GM18498 (cell line): ENCODE measurements around the gene MFSD1.

Experiments
- ATAC-seq: cut with Tn5 transposase; IDR thresholded peaks from one replicate; pipeline ENCODE4 v1.9.1; 2021; ENCODE audit warnings: mild to moderate bottlenecking, moderate library complexity; ENCODE audit not compliant: unreplicated experiment

Gene MFSD1

DNA sequence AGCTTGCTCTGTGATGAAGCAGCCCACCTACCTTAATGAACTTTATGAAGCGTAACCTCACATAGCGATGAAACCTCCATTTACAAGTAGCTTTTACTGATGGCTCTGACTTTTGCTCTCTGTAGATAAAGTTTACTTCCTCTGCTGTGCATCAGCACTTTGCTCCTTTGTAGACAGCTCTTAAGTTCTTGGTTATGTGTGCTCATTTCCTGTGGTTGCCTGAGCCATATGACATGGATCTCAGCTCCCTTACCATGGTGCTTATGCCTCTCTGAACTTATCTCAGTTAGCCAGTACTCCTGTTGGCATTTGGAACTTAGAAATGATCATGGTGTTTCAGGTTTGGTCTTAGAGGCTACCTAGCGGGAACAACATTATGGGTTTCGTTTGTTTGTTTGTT lies 7.8 kb downstream of the MFSD1 start:
- no peak for ATAC-seq

GRCh38 chr3:158810823-158811724 lies 9.2 kb downstream of the MFSD1 start:
- no peak for ATAC-seq

GRCh38 chr3:158819282-158819681 lies 17.4 kb downstream of the MFSD1 start:
- ATAC-seq: no peak

DNA sequence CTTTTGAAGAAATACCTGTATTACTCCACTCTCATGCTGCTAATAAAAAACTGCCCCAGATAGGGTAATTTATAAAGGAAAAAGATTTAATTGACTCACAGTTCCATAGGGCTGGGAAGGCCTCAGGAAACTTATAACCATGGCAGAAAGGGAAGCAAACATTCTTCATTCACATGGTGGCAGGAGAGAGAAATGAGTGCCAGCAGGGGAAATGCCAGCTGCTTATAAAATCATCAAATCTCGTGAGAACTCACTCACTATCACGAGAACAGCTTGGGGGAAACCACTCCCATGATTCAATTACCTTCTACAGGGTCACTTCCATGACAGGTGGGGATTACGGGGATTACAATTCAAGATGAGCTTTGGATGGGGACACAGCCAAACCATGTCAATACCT lies 18.7 kb downstream of the MFSD1 start:
- no peak for ATAC-seq

GRCh38 chr3:158821847-158822246 lies 20.0 kb downstream of the MFSD1 start:
- ATAC-seq: no peak

DNA sequence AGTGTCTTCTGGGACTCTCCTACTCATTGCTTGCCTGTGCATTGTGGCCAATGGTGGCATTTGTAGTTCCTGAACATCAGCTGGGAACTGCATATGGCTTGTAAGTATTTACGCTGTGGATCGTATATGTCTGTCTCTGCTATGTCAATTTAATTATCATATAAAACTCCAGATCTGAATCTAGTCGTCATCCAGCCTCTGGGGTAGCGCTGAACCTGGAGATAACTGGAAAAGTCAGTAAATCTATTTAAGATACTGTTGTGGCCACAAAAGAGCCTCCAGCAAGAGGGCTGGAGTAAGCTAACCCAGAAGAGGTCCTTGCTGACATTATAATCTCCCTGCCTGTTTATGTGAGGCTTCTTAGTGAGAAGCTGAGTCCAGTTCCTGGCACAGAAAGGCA lies 21.6 kb downstream of the MFSD1 start:
- ATAC-seq: no peak

GRCh38 chr3:158827773-158828172 lies 25.9 kb downstream of the MFSD1 start:
- no peak for ATAC-seq

- ATAC-seq: no peak
Measured at GRCh38 chr3:158830391-158830790, 28.5 kb downstream of the MFSD1 start.

DNA sequence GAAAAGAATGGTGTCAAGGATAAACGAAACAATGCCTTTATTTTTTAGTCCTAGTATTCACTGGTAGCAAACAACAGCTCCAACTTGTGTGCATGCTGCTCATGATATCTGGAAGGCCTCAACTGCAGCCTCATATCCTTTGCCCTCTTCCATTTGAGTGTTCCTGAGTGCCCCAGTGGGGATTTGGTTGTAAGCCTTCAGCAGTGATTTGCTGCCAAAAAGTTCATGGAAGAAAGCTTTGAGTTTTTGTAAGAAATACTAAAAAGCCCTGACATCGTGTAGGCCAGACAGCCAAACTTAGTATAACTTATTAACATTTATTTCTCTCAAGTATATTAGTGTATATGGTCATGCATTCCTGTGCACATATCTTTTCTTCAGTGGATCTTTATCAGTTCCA lies 30.0 kb downstream of the MFSD1 start:
- ATAC-seq: no peak

- no peak for ATAC-seq
Measured at GRCh38 chr3:158835631-158836030, 33.8 kb downstream of the MFSD1 start.

DNA sequence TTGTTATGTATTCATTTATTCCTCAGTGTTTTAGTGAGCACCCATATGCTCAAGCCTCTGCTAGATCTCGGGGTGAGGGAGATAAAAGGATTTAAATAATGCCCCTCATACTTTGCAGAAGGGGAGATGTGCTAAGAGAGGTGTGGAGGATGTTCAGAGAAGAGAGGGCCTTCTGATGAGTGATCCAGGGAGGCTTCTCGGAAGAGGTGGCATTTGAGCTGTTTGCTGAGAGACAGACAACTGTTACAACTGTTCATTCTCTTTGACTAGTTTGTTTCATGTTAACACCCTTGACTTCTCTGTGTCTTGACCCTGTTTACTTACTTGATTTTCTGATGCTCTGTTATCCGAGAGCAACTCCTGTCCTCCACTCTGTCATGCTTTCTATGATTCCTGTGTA lies 34.5 kb downstream of the MFSD1 start:
- no peak for ATAC-seq

GRCh38 chr3:158837240-158837639 lies 35.4 kb downstream of the MFSD1 start:
- ATAC-seq: no peak

- ATAC-seq: no peak
Measured at GRCh38 chr3:158839966-158840365, 38.1 kb downstream of the MFSD1 start.

GRCh38 chr3:158841387-158841786 lies 39.5 kb downstream of the MFSD1 start:
- no peak for ATAC-seq

DNA sequence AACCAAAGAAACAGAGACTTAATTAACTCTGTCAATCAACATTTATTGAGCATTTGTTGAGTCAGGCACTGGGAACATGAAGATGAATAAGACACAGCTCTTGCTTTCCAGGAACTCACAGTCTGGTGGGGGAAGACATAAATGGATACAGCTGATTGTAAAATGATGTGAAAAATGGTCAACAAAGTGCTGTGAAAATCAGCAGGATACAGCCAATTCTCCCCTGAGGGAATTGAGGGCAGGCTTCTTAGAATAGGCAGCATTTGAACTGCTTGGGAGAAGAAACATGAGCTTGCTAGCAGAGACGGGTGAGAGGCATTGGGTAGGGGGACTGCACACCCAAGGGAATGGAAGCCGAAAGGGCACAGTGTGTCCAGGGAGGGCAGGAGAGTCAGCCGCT lies 41.1 kb downstream of the MFSD1 start:
- no peak for ATAC-seq

- ATAC-seq: peak; percentile 45
Measured at GRCh38 chr3:158845765-158846350, 44.0 kb downstream of the MFSD1 start.

DNA sequence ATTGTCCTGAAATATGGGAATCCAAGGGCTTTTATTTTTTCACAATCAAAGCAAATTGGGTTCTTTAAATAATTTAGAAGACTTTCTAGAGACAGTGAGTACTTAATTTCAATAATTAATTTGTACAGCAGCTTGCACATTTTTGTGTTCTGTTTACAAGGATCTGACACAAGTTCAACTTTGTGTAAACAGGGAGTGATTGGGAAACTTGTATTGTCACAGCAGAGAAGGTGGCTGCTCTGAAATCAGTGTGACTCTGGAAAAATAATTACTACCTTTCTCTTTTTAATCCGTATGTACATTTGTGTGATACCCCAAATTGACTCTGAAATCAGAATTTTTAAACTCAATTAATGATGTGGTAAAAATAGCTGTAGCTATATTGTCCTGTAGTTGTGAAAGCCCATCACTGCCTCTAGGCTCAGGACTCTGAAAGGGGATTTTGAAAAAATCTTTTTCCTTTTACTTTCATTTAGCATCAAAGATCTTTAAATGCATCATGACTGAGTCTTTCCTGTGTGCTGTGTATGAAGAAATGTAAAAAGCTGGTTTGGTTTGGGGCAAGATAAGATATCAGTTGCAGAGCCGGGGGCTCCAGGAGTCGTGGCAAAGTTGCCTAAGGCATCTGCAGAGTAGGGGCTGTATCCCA lies 45.1 kb downstream of the MFSD1 start:
- peak; percentile 90 for ATAC-seq

- peak; percentile 37 for ATAC-seq
Measured at GRCh38 chr3:158847452-158847821, 45.6 kb downstream of the MFSD1 start.

- ATAC-seq: no peak
Measured at GRCh38 chr3:158847885-158848284, 46.0 kb downstream of the MFSD1 start.

DNA sequence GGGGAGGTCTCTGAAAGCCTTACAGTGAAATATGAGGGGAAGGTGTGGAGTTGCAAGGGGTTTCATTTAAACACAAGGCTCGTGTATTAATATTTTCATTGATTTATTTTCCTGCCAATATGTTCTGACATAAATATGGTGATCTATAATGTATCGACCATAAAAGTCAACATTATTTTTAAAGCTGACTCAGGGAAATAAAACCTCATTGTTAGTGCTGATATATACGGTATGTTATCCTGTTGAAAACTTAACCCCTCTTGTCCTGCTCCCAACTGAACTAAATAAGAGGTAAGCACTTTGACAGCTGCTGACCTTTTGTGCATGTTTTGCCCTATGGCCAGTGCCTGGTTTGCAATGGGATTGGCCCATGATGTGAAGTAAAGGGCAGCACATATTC lies 47.9 kb downstream of the MFSD1 start:
- no peak for ATAC-seq

DNA sequence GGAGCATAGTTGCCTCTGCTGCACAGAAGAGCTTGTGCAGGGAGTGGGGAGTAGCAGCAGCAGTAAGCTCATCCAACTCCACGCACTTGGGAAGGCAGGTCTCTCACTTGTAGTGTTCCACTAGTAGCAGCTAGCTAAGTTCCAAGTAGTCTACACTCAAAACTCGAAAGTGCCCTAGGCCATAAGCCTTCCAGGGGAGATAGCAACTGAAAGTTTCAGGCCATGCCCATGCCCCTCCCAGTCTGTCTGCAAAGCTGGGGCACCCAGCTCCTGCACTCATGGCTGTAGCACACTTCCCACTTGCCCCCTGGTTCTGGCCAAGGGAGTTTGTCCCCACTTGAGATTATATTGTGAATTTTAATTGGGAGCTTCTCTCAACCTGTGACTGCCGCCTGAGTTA lies 57.5 kb downstream of the MFSD1 start:
- peak; percentile 44 for ATAC-seq

DNA sequence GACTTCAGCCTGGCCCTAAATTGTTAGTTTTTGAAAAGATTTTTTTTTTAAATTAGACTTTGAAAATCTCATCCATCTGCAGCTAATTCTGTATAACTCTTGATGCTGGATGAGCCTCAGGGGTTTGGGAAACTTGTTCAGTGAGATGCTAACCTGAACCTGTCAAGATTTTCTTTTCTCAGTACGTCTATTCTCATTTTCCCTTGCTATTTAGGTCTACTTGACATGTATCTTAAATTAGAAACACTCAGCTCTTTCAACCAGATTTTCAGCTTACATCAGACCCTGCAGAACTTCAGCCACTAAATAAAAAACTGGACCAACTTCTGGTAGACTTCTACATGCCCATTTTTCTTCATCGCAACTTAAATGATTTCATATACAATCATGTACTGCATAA lies 61.4 kb downstream of the MFSD1 start:
- peak; percentile 46 for ATAC-seq
